Measurements from ENCODE around the gene ZNF768.

DNA sequence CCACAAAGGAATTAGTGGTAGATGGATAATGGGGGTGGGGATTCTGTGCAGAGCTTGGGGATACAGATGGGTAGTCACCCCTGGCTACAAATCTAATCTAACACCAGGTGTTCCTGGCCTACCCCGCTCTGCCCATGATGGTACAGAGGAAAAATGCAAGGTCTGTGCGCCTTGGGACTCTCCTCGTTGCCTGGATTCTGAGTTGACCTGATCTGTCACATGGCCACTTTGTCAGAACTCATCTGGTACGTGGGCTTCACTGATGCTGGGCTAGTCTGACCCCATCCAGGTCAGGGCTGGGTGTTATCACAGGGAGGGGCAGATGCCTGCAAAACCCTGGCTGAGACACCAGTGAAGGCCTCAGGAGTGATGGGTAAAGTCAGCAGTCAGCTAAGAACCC, 26.6 kb upstream of the ZNF768 start:
- TF ChIP-seq CTCF (IDR thresholded peaks at IDR 0.05) (no peak), POLR2A (IDR thresholded peaks at IDR 0.05) (no peak)

Data from esophagus squamous epithelium (tissue), 4 donors.